Esophagus muscularis mucosa (tissue), 4 donors: ENCODE measurements around the gene NPY1R. TPM values are rescaled to one million over a fixed set of nuclear protein-coding genes. Genes with fewer than 3 reads are reported as not detected.

Source experiments
- DNase-seq: peaks from one replicate; pipeline ENCODE4 v3.0.0-alpha.2; 2017; ENCODE audit errors: extremely low spot score
- H3K27ac ChIP-seq, 4 donors: fragments of 200-600 bp; sonication (generic); replicated peaks in 1 of 4; 1 replicate in 3 of 4; 2 replicates in 1 of 4; pipeline ENCODE4 v1.5.1; 2016 to 2019; ENCODE audit warnings: mild to moderate bottlenecking in 1 of 4
- H3K27me3 ChIP-seq, 4 donors: fragments of 200-600 bp; sonication (generic); one replicate each; pipeline versions ENCODE4 v1.5.1 to v1.6.0; 2016 to 2019
- H3K36me3 ChIP-seq, 4 donors: fragments of 200-600 bp; sonication (generic); one replicate each; pipeline ENCODE4 v1.5.1; 2016 to 2019
- H3K4me1 ChIP-seq, 4 donors: fragments of 200-600 bp; sonication (generic); one replicate each; pipeline ENCODE4 v1.5.1; 2016 to 2019
- H3K4me3 ChIP-seq, 4 donors: fragments of 200-600 bp; sonication (generic); 1 replicate in 2 of 4; 2 replicates in 2 of 4; pipeline ENCODE4 v1.5.1; 2016 to 2019; ENCODE audit warnings: mild to moderate bottlenecking in 4 of 4, moderate library complexity in 1 of 4
- H3K9me3 ChIP-seq, 4 donors: fragments of 200-600 bp; sonication (generic); 1 replicate in 3 of 4; 2 replicates in 1 of 4; pipeline ENCODE4 v1.5.1; 2016 to 2019
- EP300 ChIP-seq: sonication (generic); formaldehyde crosslinking; IDR thresholded peaks from one replicate; pipeline ENCODE4 v1.6.1; 2017; ENCODE audit warnings: antibody characterized with exemption
- POLR2A ChIP-seq: fragments of 450-650 bp; IDR thresholded peaks from one replicate; pipeline ENCODE4 v1.6.1; 2017; ENCODE audit warnings: antibody characterized with exemption, moderate library complexity, mild to moderate bottlenecking, low read depth
- POLR2AphosphoS5 ChIP-seq, 2 donors: sonication (generic); formaldehyde crosslinking; IDR thresholded peaks; one replicate each; pipeline ENCODE4 v1.6.1; 2017; ENCODE audit warnings: antibody characterized with exemption in 2 of 2
- WGBS: methylation state at CpG from one replicate; pipeline ENCODE4 v1.1.5; 2018; 5-methylcytosine and 5-hydroxymethylcytosine counted together
- intact Hi-C: fragments of 100-400 bp; cut with DNase I; formaldehyde crosslinking; loops from one replicate; pipeline ENCODE4 v1.15.1; 2023
- total RNA-seq, 4 donors: library from RNA; depleted of rRNA; stranded (reverse); fragments of >200 nt; gene quantifications; one replicate each; pipeline versions ENCODE4 v1.1.0 to v1.2.1, GENCODE V29; 2016
- TF ChIP-seq, protein P1 (sequence below), 3 experiments: fragments of 200-600 bp in 2 of 3; fragments of 450-650 bp in 1 of 3; sonication (generic) in 2 of 3; IDR thresholded peaks; one replicate each; pipeline ENCODE4 v1.5.1; 2017 to 2019; ENCODE audit warnings: antibody characterized with exemption in 3 of 3, mild to moderate bottlenecking in 2 of 3, moderate library complexity in 1 of 3

Gene NPY1R
- total RNA-seq, 4 donors from 2014 or later, result 1.2 to 4.8 (median 2.3) TPM

- TF ChIP-seq, protein P1, sequence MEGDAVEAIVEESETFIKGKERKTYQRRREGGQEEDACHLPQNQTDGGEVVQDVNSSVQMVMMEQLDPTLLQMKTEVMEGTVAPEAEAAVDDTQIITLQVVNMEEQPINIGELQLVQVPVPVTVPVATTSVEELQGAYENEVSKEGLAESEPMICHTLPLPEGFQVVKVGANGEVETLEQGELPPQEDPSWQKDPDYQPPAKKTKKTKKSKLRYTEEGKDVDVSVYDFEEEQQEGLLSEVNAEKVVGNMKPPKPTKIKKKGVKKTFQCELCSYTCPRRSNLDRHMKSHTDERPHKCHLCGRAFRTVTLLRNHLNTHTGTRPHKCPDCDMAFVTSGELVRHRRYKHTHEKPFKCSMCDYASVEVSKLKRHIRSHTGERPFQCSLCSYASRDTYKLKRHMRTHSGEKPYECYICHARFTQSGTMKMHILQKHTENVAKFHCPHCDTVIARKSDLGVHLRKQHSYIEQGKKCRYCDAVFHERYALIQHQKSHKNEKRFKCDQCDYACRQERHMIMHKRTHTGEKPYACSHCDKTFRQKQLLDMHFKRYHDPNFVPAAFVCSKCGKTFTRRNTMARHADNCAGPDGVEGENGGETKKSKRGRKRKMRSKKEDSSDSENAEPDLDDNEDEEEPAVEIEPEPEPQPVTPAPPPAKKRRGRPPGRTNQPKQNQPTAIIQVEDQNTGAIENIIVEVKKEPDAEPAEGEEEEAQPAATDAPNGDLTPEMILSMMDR (IDR thresholded peaks at IDR 0.05), result no peak
- TF ChIP-seq EP300, result no peak
- TF ChIP-seq POLR2A, result no peak
- no peak for TF ChIP-seq POLR2AphosphoS5 (IDR thresholded peaks at IDR 0.05)
- DNase-seq, result no peak
- no peak overlapping the region for H3K27ac ChIP-seq
- H3K27me3 ChIP-seq, result peaks cover 0 to 9% (median 0%) of the 10 kb centered on the region in 4 donors
- H3K4me3 ChIP-seq, result no peak overlapping the region
- 76% methylated on average over 3 of the region's 3 CpGs for WGBS
- intact Hi-C loops, result no loop called here
- no peaks in the 10 kb centered on the region for H3K9me3 ChIP-seq
- no peaks in the 10 kb centered on the region for H3K4me1 ChIP-seq
- no peaks in the 10 kb centered on the region for H3K36me3 ChIP-seq
These were observed 35.3 kb upstream of the NPY1R start for GRCh38 chr4:163367651-163368050.

DNA sequence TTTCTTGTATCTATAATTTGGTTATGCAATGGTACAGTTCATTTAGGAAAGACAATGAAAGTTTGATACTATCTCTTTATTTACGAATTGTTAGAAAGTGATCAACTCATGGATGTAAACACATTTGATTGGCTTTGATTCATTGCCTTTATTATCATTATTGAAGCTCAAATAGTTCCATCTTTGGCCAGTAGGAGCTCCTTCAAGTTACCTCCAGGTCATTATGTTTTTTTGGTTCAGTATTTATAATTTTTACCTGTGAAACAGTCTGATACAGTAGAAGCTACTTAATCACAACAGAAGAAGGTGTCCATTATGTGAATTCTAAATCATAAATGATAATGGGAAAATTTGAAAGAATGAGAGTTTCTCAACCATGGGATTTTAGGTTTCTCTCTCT is 23.7 kb upstream of the NPY1R start:
- Histone ChIP-seq H3K27ac (no peak overlapping the region), H3K36me3 (no peaks in the 10 kb centered on the region), H3K4me1 (no peaks in the 10 kb centered on the region), H3K27me3 (no peaks in the 10 kb centered on the region), H3K9me3 (no peaks in the 10 kb centered on the region), H3K4me3 (no peak overlapping the region)
- intact Hi-C loops, result no loop called here
- TF ChIP-seq, protein P1 (IDR thresholded peaks at IDR 0.05), result no peak
- TF ChIP-seq POLR2A (no peak), EP300 (no peak), POLR2AphosphoS5 (IDR thresholded peaks at IDR 0.05) (no peak)
- 83% methylated on average over 1 of the region's 1 CpG for WGBS
- no peak for DNase-seq

DNA sequence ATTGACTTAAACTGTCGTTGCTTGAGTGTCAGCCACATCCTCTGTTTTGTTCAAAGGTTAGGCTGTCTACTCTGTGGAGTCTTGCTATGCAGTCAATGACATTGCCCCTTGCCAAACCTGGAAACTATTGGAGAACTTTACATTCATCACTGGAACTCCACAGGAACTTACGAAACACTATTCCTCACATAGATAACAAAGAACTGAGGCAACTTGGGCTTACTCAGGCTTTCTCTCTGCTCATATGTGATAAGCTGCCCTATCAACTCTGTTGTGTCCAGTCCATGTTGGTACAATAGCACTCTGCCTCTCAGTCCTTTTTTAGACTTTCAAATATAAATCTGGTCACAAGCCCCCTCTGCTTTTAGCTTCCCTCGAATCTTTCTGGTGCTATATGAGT is 20.7 kb upstream of the NPY1R start:
- peaks cover 0 to 6% (median 0%) of the 10 kb centered on the region in 4 donors for H3K27me3 ChIP-seq
- H3K4me3 ChIP-seq, result no peak overlapping the region
- no peaks in the 10 kb centered on the region for H3K36me3 ChIP-seq
- no peak overlapping the region for H3K27ac ChIP-seq
- DNase-seq, result no peak
- H3K9me3 ChIP-seq, result no peaks in the 10 kb centered on the region
- no peak for TF ChIP-seq EP300
- no peak for TF ChIP-seq POLR2AphosphoS5 (IDR thresholded peaks at IDR 0.05)
- TF ChIP-seq, protein P1 (IDR thresholded peaks at IDR 0.05), result no peak
- 67% methylated on average over 3 of the region's 3 CpGs for WGBS
- no peaks in the 10 kb centered on the region for H3K4me1 ChIP-seq
- intact Hi-C loops, result no loop called here

DNA sequence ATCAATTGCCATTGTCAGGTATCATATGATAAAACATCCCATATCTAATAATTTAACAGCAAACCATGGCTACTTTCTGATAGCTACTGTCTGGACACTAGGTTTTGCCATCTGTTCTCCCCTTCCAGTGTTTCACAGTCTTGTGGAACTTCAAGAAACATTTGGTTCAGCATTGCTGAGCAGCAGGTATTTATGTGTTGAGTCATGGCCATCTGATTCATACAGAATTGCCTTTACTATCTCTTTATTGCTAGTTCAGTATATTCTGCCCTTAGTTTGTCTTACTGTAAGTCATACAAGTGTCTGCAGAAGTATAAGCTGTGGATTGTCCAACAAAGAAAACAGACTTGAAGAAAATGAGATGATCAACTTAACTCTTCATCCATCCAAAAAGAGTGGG is 18.3 kb upstream of the NPY1R start:
- intact Hi-C loops, result no loop called here
- Histone ChIP-seq H3K36me3 (no peaks in the 10 kb centered on the region), H3K9me3 (no peaks in the 10 kb centered on the region), H3K27me3 (peaks cover 0 to 16% (median 0%) of the 10 kb centered on the region in 4 donors), H3K4me1 (no peaks in the 10 kb centered on the region), H3K4me3 (no peak overlapping the region), H3K27ac (no peak overlapping the region)
- DNase-seq, result no peak
- no peak for TF ChIP-seq POLR2AphosphoS5 (IDR thresholded peaks at IDR 0.05)
- TF ChIP-seq, protein P1 (IDR thresholded peaks at IDR 0.05), result no peak
- TF ChIP-seq EP300, result no peak
- no peak for TF ChIP-seq POLR2A
